Vagina (tissue), 2 donors: ENCODE results near the gene PFKFB2. TPM values are rescaled to one million over a fixed set of nuclear protein-coding genes. Genes with fewer than 3 reads are reported as not detected.

Experiments
- DNase-seq, 2 donors: peaks; one replicate each; pipeline ENCODE4 v3.0.0-alpha.2; 2017; ENCODE audit errors: extremely low spot score in 2 of 2
- H3K27ac ChIP-seq: fragments of 200-600 bp; sonication (generic); one replicate; pipeline ENCODE4 v1.5.1; 2019
- H3K27me3 ChIP-seq: fragments of 200-600 bp; sonication (generic); one replicate; pipeline ENCODE4 v1.5.1; 2019
- H3K36me3 ChIP-seq, 2 donors: fragments of 200-600 bp; sonication (generic); one replicate each; pipeline ENCODE4 v1.5.1; 2017 to 2019
- H3K4me1 ChIP-seq: fragments of 200-600 bp; sonication (generic); one replicate; pipeline ENCODE4 v1.5.1; 2019
- H3K4me3 ChIP-seq, 2 donors: fragments of 200-600 bp; sonication (generic); 1 replicate in 1 of 2; 2 replicates in 1 of 2; pipeline ENCODE4 v1.5.1; 2016 to 2019
- H3K9me3 ChIP-seq: fragments of 200-600 bp; sonication (generic); one replicate; pipeline ENCODE4 v1.5.1; 2019
- POLR2A ChIP-seq, 2 donors: fragments of 450-650 bp; IDR thresholded peaks; one replicate each; pipeline ENCODE4 v1.6.1; 2017; ENCODE audit warnings: antibody characterized with exemption in 2 of 2, mild to moderate bottlenecking in 2 of 2, moderate library complexity in 2 of 2
- POLR2AphosphoS5 ChIP-seq, 2 donors: sonication (generic); formaldehyde crosslinking; IDR thresholded peaks; one replicate each; pipeline ENCODE4 v1.9.0; 2017; ENCODE audit warnings: antibody characterized with exemption in 2 of 2, mild to moderate bottlenecking in 2 of 2, low read depth in 1 of 2; ENCODE audit not compliant: insufficient read depth in 1 of 2
- intact Hi-C: fragments of 100-400 bp; cut with DNase I; formaldehyde crosslinking; loops from one replicate; pipeline ENCODE4 v1.15.1; 2023
- total RNA-seq: library from RNA; depleted of rRNA; stranded (reverse); fragments of >200 nt; gene quantifications from one replicate; pipeline ENCODE4 v1.2.3, GENCODE V29; 2016
- TF ChIP-seq, protein P1 (sequence below), 3 experiments: fragments of 450-650 bp in 2 of 3; fragments of 200-600 bp in 1 of 3; sonication (generic) in 1 of 3; IDR thresholded peaks; one replicate each; pipeline ENCODE4 v1.5.1; 2017 to 2019; ENCODE audit warnings: antibody characterized with exemption in 3 of 3, mild to moderate bottlenecking in 2 of 3, moderate library complexity in 2 of 3

Gene PFKFB2
- total RNA-seq, 1 donor from 2014 or later: 6.9 TPM

GRCh38 chr1:207029701-207030521 lies 23.2 kb upstream of the PFKFB2 start:
- H3K27me3 ChIP-seq: no peaks in the 10 kb centered on the region
- no peaks in the 10 kb centered on the region for H3K9me3 ChIP-seq
- no peaks in the 10 kb centered on the region for H3K36me3 ChIP-seq
- H3K4me1 ChIP-seq: peaks cover 22% of the 10 kb centered on the region
- TF ChIP-seq POLR2AphosphoS5 (IDR thresholded peaks at IDR 0.05; ENCODE audit: insufficient read depth in 1 of 2, low read depth in 1 of 2) (no peak), POLR2A (IDR thresholded peaks at IDR 0.05) (no peak)
- TF ChIP-seq, protein P1, sequence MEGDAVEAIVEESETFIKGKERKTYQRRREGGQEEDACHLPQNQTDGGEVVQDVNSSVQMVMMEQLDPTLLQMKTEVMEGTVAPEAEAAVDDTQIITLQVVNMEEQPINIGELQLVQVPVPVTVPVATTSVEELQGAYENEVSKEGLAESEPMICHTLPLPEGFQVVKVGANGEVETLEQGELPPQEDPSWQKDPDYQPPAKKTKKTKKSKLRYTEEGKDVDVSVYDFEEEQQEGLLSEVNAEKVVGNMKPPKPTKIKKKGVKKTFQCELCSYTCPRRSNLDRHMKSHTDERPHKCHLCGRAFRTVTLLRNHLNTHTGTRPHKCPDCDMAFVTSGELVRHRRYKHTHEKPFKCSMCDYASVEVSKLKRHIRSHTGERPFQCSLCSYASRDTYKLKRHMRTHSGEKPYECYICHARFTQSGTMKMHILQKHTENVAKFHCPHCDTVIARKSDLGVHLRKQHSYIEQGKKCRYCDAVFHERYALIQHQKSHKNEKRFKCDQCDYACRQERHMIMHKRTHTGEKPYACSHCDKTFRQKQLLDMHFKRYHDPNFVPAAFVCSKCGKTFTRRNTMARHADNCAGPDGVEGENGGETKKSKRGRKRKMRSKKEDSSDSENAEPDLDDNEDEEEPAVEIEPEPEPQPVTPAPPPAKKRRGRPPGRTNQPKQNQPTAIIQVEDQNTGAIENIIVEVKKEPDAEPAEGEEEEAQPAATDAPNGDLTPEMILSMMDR (IDR thresholded peaks at IDR 0.05): no peak
- DNase-seq: no peak
- H3K4me3 ChIP-seq: peak overlapping the region in 1 of 2 donors; percentile 38
- intact Hi-C loops: no loop called here
- H3K27ac ChIP-seq: peak overlapping the region; percentile 64

DNA sequence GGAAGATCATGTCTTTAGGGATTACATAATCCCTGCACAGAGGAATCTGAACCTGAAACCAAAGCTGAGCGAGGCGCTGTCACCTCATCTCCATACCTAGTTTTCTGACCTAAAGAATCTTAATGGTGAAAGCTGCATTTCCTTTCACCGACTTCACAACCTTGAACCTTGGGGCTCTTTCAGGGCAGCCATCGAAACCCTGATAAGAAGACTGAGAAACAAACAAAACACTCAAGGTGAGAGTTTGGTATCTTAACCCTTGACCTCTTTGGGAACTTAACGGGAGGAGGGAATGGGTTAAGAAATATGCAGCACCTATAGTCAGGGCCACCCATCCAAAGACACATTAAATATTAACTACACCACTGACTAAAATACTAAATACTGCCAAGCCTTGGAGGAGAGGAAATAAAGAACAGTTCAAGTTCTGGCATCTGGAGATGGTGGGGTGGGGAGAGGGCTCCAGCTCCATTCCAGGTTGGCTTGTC lies 22.5 kb upstream of the PFKFB2 start:
- no peak for DNase-seq
- peaks cover 16% of the 10 kb centered on the region for H3K4me1 ChIP-seq
- H3K36me3 ChIP-seq: no peaks in the 10 kb centered on the region
- no peaks in the 10 kb centered on the region for H3K9me3 ChIP-seq
- peak overlapping the region; percentile 64 for H3K27ac ChIP-seq
- peak overlapping the region in 1 of 2 donors; percentile 38 for H3K4me3 ChIP-seq
- no peaks in the 10 kb centered on the region for H3K27me3 ChIP-seq
- intact Hi-C loops: no loop called here
- TF ChIP-seq, protein P1 (IDR thresholded peaks at IDR 0.05): no peak
- no peak for TF ChIP-seq POLR2AphosphoS5 (IDR thresholded peaks at IDR 0.05; ENCODE audit: insufficient read depth in 1 of 2, low read depth in 1 of 2)
- no peak for TF ChIP-seq POLR2A (IDR thresholded peaks at IDR 0.05)

DNA sequence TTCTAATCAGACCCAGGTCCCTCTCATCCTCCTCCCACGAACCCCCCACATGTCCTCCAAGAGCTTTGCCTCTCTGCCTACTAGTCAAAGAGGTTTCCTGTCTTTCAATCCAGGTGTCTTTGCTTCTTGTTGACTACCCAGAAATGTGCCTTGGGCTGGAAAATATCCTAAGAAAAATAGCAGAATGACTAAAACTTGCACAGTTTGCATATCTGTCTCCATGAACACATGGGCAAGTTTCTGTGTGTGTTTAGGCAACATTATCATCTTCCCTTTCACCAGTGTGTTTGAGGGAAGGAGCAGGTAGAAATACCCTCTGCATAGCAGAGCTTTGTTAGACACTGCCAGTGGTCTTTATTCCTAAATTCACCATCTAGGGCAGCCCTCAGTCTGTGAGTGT lies 22.1 kb upstream of the PFKFB2 start:
- Histone ChIP-seq H3K27ac (peak overlapping the region; percentile 64), H3K36me3 (no peaks in the 10 kb centered on the region), H3K4me1 (peaks cover 11% of the 10 kb centered on the region), H3K4me3 (peak overlapping the region in 1 of 2 donors; percentile 38), H3K27me3 (no peaks in the 10 kb centered on the region), H3K9me3 (no peaks in the 10 kb centered on the region)
- no peak for DNase-seq
- intact Hi-C loops: no loop called here
- TF ChIP-seq POLR2AphosphoS5 (IDR thresholded peaks at IDR 0.05; ENCODE audit: insufficient read depth in 1 of 2, low read depth in 1 of 2) (no peak), POLR2A (IDR thresholded peaks at IDR 0.05) (no peak)

DNA sequence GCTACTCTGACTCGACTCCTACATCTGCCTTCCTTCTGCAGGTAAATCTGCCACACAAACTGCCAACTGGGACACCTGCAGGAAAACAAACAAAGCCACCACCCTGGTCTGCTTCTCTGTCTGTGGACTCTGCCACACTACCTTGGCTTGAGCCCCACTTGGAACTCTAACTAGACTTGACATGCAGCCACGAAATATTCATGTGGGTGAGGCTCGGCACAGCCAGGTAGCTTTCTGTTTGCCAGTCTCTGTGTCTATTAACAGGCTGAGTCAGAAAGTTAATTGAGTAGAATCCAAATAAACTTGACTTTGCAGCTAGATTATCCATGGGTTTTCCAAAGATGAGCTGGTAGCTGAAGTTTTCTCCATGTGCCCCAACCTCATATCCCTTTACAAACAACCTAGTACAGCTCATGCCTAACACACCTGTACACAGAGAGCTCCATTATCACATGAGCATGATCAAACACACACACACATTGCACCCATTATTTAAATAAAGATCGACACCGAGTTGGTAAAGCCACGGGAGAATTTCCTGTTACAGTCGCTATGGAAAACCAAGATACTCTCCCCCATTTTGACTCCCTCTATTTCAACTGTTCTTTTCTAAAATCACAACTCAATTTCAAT lies 21.3 kb upstream of the PFKFB2 start:
- Histone ChIP-seq H3K36me3 (no peaks in the 10 kb centered on the region), H3K4me1 (peaks cover 4% of the 10 kb centered on the region), H3K27ac (peak overlapping the region; percentile 64), H3K9me3 (no peaks in the 10 kb centered on the region), H3K27me3 (no peaks in the 10 kb centered on the region), H3K4me3 (peak overlapping the region in 1 of 2 donors; percentile 38)
- TF ChIP-seq POLR2AphosphoS5 (IDR thresholded peaks at IDR 0.05; ENCODE audit: insufficient read depth in 1 of 2, low read depth in 1 of 2) (peak in 1 of 2 donors; percentile 65), POLR2A (IDR thresholded peaks at IDR 0.05) (no peak)
- TF ChIP-seq, protein P1 (IDR thresholded peaks at IDR 0.05): no peak
- DNase-seq: no peak
- intact Hi-C loops: no loop called here

DNA sequence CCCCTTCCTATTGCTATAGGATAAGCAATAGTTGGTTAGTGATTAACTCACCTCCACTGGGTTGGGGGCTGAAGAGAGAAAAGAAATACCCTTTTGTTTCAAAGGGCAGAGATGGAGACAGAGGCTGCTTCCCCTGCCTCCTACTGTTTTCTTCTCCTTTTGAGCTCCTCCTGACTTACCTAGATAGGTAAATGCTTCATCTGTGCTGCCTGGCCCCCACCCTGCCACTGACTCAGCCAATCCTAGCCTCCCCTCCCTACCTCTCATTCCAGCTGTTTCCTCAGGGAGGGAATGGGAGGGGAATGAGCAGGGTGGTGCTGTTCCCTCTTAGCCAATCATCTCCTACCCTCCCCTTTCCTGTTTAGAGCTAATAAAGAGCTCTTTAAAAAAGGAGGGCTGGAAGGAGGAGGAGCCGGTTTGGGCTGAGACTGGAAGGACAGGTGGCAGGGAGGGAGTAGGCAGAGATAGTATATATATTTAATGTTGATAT lies 20.5 kb upstream of the PFKFB2 start, which contains the start of gene C1orf116:
Gene C1orf116 (minus strand): TSS at position 229 of the 490 bp plus-strand sequence. CDS start 5,158 bp downstream, outside the sequence.
- no peaks in the 10 kb centered on the region for H3K27me3 ChIP-seq
- H3K27ac ChIP-seq: peak within 1 kb of the TSS; percentile 64
- no peaks in the 10 kb centered on the region for H3K36me3 ChIP-seq
- peak within 1 kb of the TSS in 1 of 2 donors; percentile 38 for H3K4me3 ChIP-seq
- no peaks in the 10 kb centered on the region for H3K4me1 ChIP-seq
- TF ChIP-seq POLR2AphosphoS5 (IDR thresholded peaks at IDR 0.05; ENCODE audit: insufficient read depth in 1 of 2, low read depth in 1 of 2) (peak in 1 of 2 donors; percentile 79), POLR2A (IDR thresholded peaks at IDR 0.05) (peak in 1 of 2 donors; percentile 51)
- TF ChIP-seq, protein P1 (IDR thresholded peaks at IDR 0.05): no peak
- H3K9me3 ChIP-seq: no peaks in the 10 kb centered on the region
- DNase-seq: no peak
- intact Hi-C loops: no loop called here
